Activated T-helper 9 cell treated with anti-CD3 and anti-CD28 coated beads, Interleukin-2, amount 50 U/mL, for 16 hours (primary cell): Measurements from ENCODE around the gene MMP20.

Experiments used
- DNase-seq: peaks from one replicate; pipeline ENCODE4 v3.0.0-alpha.2; 2020; ENCODE audit warnings: low read depth

The MMP20 gene

GRCh38 chr11:102553835-102554282, 71.3 kb downstream of the MMP20 start:
- no peak for DNase-seq

GRCh38 chr11:102552447-102553194, 72.5 kb downstream of the MMP20 start:
- DNase-seq = no peak

- no peak for DNase-seq
Measured at GRCh38 chr11:102552020-102552419, 73.1 kb downstream of the MMP20 start.

DNA sequence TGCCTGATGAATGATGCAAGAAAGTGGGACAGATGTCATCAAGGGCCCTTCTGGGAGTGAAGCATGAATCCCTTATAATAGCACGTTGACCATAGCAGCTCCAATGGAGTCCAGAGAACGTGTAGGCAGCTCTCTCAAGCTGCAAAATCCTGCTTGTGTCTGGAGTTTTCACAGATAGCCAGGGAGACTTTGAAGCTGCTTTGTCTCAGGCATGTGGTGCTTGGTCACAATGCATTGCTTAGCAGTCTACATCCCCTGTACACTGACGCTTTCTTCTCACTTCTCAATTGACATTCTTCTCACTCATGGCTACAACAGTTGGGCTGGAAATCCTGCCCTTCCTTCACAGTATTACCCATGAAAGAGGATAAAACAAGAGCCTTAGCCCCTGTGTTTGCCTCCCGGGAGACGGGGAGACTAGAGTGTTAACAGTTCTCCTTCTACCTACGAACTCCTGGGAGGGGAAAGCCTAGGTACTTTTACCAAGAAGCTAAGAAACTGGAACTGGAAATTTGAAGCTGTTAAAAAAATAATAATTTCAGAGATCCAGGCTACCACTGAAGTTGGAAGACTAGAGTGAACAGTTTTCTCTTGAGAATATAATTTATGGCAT, 73.9 kb downstream of the MMP20 start:
- no peak for DNase-seq

GRCh38 chr11:102546923-102547471, 78.1 kb downstream of the MMP20 start:
- no peak for DNase-seq

DNA sequence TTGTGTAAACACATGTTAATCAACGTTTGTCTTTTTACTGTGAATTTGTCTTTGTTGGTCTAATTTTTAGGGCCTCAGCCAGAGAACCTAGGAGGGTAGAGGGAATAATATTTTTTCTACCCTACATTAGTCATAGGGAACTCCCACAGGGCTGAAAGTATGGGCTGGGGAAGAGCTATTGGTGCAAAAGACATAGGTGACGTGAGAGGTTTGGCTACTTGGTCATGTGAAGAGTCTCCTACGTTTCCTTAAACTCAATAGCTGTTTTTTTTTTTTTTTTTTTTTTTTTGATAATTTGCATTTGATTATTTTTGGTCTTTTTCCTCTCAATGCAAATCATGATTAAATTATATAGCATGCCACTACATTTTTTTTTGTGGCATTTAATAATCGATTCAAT, 78.7 kb downstream of the MMP20 start:
- no peak for DNase-seq

DNA sequence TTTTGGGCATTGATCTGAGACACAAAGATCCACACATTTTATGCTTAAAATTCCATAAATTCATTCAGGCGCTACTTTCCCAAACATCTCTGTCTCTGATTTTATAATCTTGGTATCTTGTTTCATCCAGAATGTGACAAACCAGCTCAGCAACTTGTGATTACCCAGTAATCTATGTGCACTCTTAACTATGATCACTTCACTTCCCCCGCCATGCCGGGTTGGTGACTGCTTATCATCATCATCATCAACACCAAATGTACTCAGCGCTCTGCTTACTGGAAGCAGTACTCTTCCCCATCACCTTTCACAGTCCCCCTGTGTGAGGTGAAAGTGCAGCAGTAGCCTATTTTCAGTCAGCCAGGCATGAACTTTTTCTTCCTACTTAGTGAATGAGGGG, 79.4 kb downstream of the MMP20 start:
- DNase-seq = no peak

GRCh38 chr11:102544594-102544993, 80.5 kb downstream of the MMP20 start:
- DNase-seq = no peak

DNA sequence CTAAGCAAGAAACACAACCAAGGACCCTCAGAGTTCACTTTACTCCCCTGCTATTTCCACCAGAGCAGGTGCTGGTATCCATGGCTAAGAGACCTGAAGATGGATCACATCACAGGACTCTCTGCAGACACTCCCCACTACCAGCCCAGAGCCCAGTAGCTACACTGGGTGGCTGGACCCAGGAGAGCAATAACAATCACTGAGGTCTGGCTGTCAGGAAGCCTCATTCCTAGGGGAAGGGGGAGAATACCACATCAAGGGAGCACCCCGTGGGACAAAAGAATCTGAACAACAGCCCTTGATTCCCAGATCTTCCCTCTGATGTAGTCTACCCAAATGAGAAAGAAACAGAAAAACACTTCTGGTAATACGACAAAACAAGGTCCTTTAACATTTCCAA, 85.6 kb downstream of the MMP20 start:
- DNase-seq = no peak

- DNase-seq = no peak
Measured at GRCh38 chr11:102538932-102539331, 86.2 kb downstream of the MMP20 start.

GRCh38 chr11:102534261-102534872, 90.8 kb downstream of the MMP20 start:
- no peak for DNase-seq

DNA sequence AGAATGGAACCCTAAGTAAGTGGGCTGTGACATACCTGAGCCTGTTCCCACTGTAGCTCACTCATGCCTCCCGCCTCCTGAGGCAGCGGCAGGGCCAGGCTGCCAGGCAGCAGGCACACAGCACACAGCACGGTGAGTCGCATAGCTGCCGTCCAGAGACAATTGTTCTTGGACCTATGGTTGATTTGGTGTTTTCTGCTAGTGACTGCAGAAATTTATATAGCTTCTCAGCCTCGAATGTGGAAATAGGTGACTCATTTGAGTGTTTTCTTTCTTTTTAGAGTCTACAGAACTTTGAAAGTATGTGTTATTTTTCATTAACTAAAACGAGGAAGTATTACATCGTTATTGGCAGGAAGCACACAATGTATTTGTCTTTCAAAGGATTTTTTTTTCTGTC, 94.6 kb downstream of the MMP20 start, which contains the start of gene MMP7:
Gene MMP7 (minus strand): TSS at position 190 of the 400 bp plus-strand sequence. CDS start 47 bp downstream, at position 143.
- DNase-seq = no peak

- DNase-seq = no peak
Measured at GRCh38 chr11:102528618-102529017, 96.5 kb downstream of the MMP20 start.

GRCh38 chr11:102527684-102528083, 97.4 kb downstream of the MMP20 start:
- DNase-seq = no peak

GRCh38 chr11:102527041-102527440, 98.1 kb downstream of the MMP20 start:
- DNase-seq = no peak
